ENCODE measurements around the gene RPS29. TPM values are rescaled to one million over a fixed set of nuclear protein-coding genes. Genes with fewer than 3 reads are reported as not detected.

RPS29 gene
- polyA plus RNA-seq, 1 of the 3 experiments (the other 2 are of a cell fraction): 11,220 TPM

DNA sequence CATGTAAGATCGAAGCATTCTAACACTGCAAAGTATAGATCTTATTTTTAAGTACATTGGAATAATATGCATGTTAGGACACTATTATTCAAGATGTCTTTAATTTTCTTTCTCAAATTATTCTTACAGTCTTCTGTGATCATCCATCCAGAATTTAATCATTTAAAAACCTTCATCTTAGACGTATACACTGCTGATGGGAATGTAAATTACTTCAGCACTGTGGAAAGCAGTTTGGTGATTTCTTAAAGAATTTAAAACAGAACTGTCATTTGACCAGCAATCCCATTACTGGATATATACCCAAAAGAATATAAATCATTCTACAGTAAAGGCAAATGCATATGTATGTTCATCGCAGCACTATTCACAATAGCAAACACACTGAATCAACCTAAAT, 3.2 kb upstream of the RPS29 start (continued):
- TF ChIP-seq, protein P1, sequence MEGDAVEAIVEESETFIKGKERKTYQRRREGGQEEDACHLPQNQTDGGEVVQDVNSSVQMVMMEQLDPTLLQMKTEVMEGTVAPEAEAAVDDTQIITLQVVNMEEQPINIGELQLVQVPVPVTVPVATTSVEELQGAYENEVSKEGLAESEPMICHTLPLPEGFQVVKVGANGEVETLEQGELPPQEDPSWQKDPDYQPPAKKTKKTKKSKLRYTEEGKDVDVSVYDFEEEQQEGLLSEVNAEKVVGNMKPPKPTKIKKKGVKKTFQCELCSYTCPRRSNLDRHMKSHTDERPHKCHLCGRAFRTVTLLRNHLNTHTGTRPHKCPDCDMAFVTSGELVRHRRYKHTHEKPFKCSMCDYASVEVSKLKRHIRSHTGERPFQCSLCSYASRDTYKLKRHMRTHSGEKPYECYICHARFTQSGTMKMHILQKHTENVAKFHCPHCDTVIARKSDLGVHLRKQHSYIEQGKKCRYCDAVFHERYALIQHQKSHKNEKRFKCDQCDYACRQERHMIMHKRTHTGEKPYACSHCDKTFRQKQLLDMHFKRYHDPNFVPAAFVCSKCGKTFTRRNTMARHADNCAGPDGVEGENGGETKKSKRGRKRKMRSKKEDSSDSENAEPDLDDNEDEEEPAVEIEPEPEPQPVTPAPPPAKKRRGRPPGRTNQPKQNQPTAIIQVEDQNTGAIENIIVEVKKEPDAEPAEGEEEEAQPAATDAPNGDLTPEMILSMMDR (IDR thresholded peaks at IDR 0.05): no peak
- TF ChIP-seq YY1 (IDR thresholded peaks at IDR 0.05; ENCODE audit: low read depth): no peak
- TF ChIP-seq TEAD4 (IDR thresholded peaks at IDR 0.05; ENCODE audit: borderline replicate concordance, insufficient read depth): no peak

DNA sequence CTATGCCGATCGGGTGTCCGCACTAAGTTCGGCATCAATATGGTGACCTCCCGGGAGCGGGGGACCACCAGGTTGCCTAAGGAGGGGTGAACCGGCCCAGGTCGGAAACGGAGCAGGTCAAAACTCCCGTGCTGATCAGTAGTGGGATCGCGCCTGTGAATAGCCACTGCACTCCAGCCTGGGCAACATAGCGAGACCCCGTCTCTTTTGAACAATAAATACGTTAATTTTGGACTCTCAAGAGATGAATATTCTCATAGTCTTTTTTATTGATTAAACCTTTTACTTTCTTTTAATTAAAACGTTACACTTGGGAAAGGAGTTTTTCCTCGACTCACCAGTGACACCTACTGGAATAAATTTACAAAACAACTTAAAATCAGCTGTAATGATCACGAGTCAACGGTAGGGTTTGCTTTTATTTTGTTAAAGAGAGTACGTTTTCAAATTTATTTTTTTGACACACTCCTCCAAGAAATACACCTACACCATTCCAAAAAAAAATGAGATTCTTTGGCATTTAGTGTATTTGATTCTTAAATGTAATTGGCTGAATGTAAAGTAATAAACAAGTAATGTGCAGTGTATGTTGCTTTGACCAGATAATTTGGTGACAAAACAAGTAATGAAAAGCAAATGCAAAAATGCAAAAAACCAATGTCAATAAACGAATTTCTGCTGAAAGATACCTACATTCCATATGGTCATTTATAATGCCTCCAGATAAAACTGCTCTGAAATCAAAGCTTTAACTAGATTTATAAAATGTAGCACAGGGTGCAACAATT, 687 bp upstream of the RPS29 start:
- POLR2A ChIA-PET: interaction anchor here (1.0 to 3.6 kb wide), 5 partner anchors 11 to 47 kb away, joined by 4 to 19 read pairs (median 6); partner anchors contain the start of genes LRR1, MGAT2 and RPL36AL

More for the DNA sequence above, 687 bp upstream of the RPS29 start:
- peaks cover 38% of the 10 kb centered on the region for H4K20me1 ChIP-seq (ENCODE audit: insufficient read depth)
- under 1% methylated on average over 9 of the region's 21 CpGs for WGBS (ENCODE audit: low lambda C conversion rate)
- peak overlapping the region; percentile 45 to 82 for H3K27ac ChIP-seq (ENCODE audit: low read depth in 2 of 2, low read length in 1 of 2)
- peak; percentile 60 for DNase-seq
- H3K9me3 ChIP-seq: no peaks in the 10 kb centered on the region
- H3K4me1 ChIP-seq (ENCODE audit: control insufficient read depth in 1 of 2, insufficient read depth in 2 of 2, low read depth in 1 of 2, low read length in 1 of 2): peaks cover 3 to 7% of the 10 kb centered on the region in 2 experiments; a peak in 1 of 4 replicates
- peaks cover 25% of the 10 kb centered on the region for H3F3A ChIP-seq (replicated peaks; ENCODE audit: insufficient read depth)
- H3K4me2 ChIP-seq: peak overlapping the region; percentile 6; the same call in 1 of the 2 replicates
- peaks cover 24 to 33% of the 10 kb centered on the region in 2 experiments for H3K36me3 ChIP-seq (replicated peaks in 1 of 2; ENCODE audit: control insufficient read depth in 1 of 2, insufficient read depth in 2 of 2, low read length in 1 of 2)
- CTCF ChIA-PET: interaction anchor here (0.6 to 3.8 kb wide), 35 partner anchors 8 to 316 kb away, joined by 3 to 51 read pairs (median 4); partner anchors contain the start of genes KLHDC1, LRR1, MGAT2 and NEMF
- peak overlapping the region; percentile 72 to 91 for H3K4me3 ChIP-seq (ENCODE audit: low read depth in 2 of 2, low read length in 1 of 2)
- no peaks in the 10 kb centered on the region for H3K9me2 ChIP-seq
- no peak for TF ChIP-seq MEF2A (IDR thresholded peaks at IDR 0.05; ENCODE audit: borderline replicate concordance, low read depth)
- TF ChIP-seq, protein P2, sequence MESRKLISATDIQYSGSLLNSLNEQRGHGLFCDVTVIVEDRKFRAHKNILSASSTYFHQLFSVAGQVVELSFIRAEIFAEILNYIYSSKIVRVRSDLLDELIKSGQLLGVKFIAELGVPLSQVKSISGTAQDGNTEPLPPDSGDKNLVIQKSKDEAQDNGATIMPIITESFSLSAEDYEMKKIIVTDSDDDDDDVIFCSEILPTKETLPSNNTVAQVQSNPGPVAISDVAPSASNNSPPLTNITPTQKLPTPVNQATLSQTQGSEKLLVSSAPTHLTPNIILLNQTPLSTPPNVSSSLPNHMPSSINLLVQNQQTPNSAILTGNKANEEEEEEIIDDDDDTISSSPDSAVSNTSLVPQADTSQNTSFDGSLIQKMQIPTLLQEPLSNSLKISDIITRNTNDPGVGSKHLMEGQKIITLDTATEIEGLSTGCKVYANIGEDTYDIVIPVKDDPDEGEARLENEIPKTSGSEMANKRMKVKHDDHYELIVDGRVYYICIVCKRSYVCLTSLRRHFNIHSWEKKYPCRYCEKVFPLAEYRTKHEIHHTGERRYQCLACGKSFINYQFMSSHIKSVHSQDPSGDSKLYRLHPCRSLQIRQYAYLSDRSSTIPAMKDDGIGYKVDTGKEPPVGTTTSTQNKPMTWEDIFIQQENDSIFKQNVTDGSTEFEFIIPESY (IDR thresholded peaks at IDR 0.05; ENCODE audit: borderline replicate concordance, low read depth): no peak
- no peak for TF ChIP-seq MXI1 (IDR thresholded peaks at IDR 0.05; ENCODE audit: low read depth, low read length)
- TF ChIP-seq EP300 (IDR thresholded peaks at IDR 0.05; ENCODE audit: borderline replicate concordance in 1 of 2, low read depth in 1 of 2, low read length in 1 of 2): no peak
- no peak for TF ChIP-seq YY1 (IDR thresholded peaks at IDR 0.05; ENCODE audit: low read depth)
- TF ChIP-seq RAD21 (IDR thresholded peaks at IDR 0.05; ENCODE audit: low read length): peak; percentile 30; the same call in 1 of the 2 replicates
- no peak for TF ChIP-seq SMC3 (IDR thresholded peaks at IDR 0.05; ENCODE audit: low read depth, low read length)
- TF ChIP-seq CHD2 (IDR thresholded peaks at IDR 0.05; ENCODE audit: low read length, partially characterized antibody): no peak
- TF ChIP-seq GATA2 (CRISPR knock-in tag; IDR thresholded peaks at IDR 0.05): no peak
- no peak for TF ChIP-seq FOSL2 (IDR thresholded peaks at IDR 0.05; ENCODE audit: borderline replicate concordance, low read depth)
- TF ChIP-seq, protein P3, sequence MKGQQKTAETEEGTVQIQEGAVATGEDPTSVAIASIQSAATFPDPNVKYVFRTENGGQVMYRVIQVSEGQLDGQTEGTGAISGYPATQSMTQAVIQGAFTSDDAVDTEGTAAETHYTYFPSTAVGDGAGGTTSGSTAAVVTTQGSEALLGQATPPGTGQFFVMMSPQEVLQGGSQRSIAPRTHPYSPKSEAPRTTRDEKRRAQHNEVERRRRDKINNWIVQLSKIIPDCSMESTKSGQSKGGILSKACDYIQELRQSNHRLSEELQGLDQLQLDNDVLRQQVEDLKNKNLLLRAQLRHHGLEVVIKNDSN (IDR thresholded peaks at IDR 0.05; ENCODE audit: borderline replicate concordance, low read depth): peak; percentile 18; the same call in 1 of the 2 replicates
- TF ChIP-seq TEAD4 (IDR thresholded peaks at IDR 0.05; ENCODE audit: borderline replicate concordance, insufficient read depth): peak; percentile 28; the same call in 1 of the 2 replicates
- TF ChIP-seq, protein P4, sequence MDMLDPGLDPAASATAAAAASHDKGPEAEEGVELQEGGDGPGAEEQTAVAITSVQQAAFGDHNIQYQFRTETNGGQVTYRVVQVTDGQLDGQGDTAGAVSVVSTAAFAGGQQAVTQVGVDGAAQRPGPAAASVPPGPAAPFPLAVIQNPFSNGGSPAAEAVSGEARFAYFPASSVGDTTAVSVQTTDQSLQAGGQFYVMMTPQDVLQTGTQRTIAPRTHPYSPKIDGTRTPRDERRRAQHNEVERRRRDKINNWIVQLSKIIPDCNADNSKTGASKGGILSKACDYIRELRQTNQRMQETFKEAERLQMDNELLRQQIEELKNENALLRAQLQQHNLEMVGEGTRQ (IDR thresholded peaks at IDR 0.05; ENCODE audit: borderline replicate concordance, low read depth, low read length): no peak
- TF ChIP-seq RXRA (IDR thresholded peaks at IDR 0.05; ENCODE audit: borderline replicate concordance, low read depth): no peak
- TF ChIP-seq, protein P1 (IDR thresholded peaks at IDR 0.05): peak; percentile 99
- no peaks in the 10 kb centered on the region for H3K27me3 ChIP-seq (ENCODE audit: insufficient read depth)
- H3K79me2 ChIP-seq (ENCODE audit: insufficient read depth): peaks cover 43% of the 10 kb centered on the region
- peak overlapping the region; percentile 69 for H2AFZ ChIP-seq (ENCODE audit: low read depth)
- no peak overlapping the region; the same call in 1 of the 2 replicates for H3K9ac ChIP-seq
